NB4 (cell line): Measurements from ENCODE around the gene POP4.

Source experiments
- MYC ChIP-seq: IDR thresholded peaks from 2 replicates; pipeline ENCODE4 v1.6.1; 2011; ENCODE audit warnings: low read depth, low read length
- POLR2A ChIP-seq: IDR thresholded peaks from 2 replicates; pipeline ENCODE4 v1.6.1; 2011; ENCODE audit warnings: mild to moderate bottlenecking; ENCODE audit not compliant: insufficient read length; ENCODE audit errors: extremely low read depth
- TF ChIP-seq, protein P1 (sequence below): IDR thresholded peaks from one replicate; pipeline ENCODE4 v1.5.1; 2012; ENCODE audit warnings: low read depth, low read length
- TF ChIP-seq, protein P2 (sequence below): IDR thresholded peaks from 2 replicates; pipeline ENCODE4 v1.6.1; 2011; ENCODE audit warnings: low read depth, low read length

DNA sequence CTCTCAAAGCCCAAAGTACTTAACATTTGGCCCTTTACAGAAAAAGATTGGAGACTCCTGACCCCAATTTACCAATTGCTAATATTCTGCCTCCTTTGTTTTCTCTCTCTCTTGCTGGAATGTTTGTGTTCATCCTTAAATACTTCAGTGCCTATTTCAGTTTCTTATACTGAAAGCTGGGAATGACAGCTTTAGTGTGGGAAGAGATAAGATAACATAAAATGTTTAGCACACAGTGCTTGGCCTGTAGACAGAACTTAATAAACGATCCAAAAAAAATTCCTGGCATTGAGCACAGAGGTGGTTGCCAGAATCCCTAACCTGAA, 56.2 kb downstream of the POP4 start:
- TF ChIP-seq, protein P1, sequence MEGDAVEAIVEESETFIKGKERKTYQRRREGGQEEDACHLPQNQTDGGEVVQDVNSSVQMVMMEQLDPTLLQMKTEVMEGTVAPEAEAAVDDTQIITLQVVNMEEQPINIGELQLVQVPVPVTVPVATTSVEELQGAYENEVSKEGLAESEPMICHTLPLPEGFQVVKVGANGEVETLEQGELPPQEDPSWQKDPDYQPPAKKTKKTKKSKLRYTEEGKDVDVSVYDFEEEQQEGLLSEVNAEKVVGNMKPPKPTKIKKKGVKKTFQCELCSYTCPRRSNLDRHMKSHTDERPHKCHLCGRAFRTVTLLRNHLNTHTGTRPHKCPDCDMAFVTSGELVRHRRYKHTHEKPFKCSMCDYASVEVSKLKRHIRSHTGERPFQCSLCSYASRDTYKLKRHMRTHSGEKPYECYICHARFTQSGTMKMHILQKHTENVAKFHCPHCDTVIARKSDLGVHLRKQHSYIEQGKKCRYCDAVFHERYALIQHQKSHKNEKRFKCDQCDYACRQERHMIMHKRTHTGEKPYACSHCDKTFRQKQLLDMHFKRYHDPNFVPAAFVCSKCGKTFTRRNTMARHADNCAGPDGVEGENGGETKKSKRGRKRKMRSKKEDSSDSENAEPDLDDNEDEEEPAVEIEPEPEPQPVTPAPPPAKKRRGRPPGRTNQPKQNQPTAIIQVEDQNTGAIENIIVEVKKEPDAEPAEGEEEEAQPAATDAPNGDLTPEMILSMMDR: no peak
- TF ChIP-seq POLR2A (no peak), MYC (no peak)
- TF ChIP-seq, protein P2, sequence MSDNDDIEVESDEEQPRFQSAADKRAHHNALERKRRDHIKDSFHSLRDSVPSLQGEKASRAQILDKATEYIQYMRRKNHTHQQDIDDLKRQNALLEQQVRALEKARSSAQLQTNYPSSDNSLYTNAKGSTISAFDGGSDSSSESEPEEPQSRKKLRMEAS: no peak
